Coronary artery (tissue), 2 donors: Measurements from ENCODE around the gene FANCC.

Source experiments
- DNase-seq: peaks from one replicate; pipeline ENCODE4 v3.0.0-alpha.2; 2017; ENCODE audit warnings: low spot score
- H3K27ac ChIP-seq, 2 donors: fragments of 200-600 bp; sonication (generic); one replicate each; pipeline ENCODE4 v1.5.1; 2016 to 2019
- H3K4me3 ChIP-seq: fragments of 200-600 bp; sonication (generic); 2 replicates; pipeline ENCODE4 v1.5.1; 2016; ENCODE audit warnings: mild to moderate bottlenecking, moderate library complexity
- TF ChIP-seq, protein P1 (sequence below): fragments of 200-600 bp; sonication (generic); IDR thresholded peaks from one replicate; pipeline ENCODE4 v1.5.1; 2019; ENCODE audit warnings: antibody characterized with exemption

The FANCC gene

DNA sequence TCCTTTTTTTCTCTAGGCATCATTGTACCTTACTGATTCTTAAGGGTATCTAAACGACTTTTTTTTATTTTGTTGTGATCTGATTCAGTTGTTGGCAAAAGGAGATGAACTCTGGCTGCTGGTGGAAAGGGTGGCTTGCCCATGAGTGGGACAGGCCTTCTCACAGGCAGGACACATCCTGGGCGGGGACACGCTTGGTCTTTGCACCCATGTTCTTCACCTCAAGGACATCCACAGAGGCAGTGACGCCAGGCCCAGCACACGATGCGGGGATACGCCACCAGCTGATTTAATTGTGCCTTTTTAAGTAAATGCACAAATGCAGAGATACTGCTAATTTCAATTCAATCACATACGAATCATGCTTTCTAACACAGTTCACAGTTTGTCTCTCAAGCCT is 208.1 kb downstream of the FANCC start:
- Histone ChIP-seq H3K4me3 (no peak overlapping the region), H3K27ac (peak overlapping the region in 1 of 2 donors; percentile 41)
- TF ChIP-seq, protein P1, sequence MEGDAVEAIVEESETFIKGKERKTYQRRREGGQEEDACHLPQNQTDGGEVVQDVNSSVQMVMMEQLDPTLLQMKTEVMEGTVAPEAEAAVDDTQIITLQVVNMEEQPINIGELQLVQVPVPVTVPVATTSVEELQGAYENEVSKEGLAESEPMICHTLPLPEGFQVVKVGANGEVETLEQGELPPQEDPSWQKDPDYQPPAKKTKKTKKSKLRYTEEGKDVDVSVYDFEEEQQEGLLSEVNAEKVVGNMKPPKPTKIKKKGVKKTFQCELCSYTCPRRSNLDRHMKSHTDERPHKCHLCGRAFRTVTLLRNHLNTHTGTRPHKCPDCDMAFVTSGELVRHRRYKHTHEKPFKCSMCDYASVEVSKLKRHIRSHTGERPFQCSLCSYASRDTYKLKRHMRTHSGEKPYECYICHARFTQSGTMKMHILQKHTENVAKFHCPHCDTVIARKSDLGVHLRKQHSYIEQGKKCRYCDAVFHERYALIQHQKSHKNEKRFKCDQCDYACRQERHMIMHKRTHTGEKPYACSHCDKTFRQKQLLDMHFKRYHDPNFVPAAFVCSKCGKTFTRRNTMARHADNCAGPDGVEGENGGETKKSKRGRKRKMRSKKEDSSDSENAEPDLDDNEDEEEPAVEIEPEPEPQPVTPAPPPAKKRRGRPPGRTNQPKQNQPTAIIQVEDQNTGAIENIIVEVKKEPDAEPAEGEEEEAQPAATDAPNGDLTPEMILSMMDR, result no peak
- DNase-seq, result no peak

DNA sequence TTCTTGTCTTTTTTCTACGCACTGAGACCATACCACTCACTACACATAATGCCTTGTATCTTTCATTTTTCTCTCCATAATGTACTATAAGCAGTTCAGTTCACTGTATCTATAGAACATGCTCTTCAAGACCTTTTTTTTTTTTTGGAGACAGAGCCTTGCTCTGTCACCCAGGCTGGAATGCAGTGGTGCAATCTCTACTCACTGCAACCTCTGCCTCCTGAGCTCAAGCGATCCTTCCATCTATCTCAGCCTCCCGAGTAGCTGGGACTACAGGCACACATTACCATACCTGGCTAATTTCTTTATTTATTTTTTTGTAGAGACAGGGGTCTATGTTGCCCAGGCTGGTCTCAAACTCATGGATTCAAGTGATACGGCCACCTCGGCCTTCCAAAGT is 208.7 kb downstream of the FANCC start:
- H3K4me3 ChIP-seq, result no peak overlapping the region
- no peak for DNase-seq
- H3K27ac ChIP-seq, result peak overlapping the region; percentile 41 to 46

DNA sequence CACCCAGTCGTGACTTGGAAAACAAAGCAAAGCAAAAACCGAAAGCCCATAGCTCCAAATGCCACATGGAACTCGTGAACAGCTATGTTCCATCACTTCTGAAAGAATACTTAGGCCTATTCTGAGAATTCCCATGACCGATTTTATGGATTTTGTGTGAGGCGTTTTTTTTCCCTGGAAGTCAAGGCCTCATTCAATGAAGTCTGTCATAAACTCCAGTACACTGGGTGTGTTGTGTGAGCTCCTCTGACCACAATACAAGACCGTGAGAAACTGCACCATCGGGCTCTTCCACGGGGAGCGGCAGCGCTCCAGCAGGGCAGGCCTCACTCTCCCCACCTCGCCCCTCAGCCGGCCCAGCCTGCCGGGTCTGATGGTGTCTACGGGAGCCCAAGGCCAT is 209.5 kb downstream of the FANCC start:
- no peak for DNase-seq
- peak overlapping the region; percentile 41 to 91 for H3K27ac ChIP-seq
- H3K4me3 ChIP-seq, result no peak overlapping the region
- TF ChIP-seq, protein P1, result no peak

More for the DNA sequence above, 208.7 kb downstream of the FANCC start:
- TF ChIP-seq, protein P1, result no peak

DNA sequence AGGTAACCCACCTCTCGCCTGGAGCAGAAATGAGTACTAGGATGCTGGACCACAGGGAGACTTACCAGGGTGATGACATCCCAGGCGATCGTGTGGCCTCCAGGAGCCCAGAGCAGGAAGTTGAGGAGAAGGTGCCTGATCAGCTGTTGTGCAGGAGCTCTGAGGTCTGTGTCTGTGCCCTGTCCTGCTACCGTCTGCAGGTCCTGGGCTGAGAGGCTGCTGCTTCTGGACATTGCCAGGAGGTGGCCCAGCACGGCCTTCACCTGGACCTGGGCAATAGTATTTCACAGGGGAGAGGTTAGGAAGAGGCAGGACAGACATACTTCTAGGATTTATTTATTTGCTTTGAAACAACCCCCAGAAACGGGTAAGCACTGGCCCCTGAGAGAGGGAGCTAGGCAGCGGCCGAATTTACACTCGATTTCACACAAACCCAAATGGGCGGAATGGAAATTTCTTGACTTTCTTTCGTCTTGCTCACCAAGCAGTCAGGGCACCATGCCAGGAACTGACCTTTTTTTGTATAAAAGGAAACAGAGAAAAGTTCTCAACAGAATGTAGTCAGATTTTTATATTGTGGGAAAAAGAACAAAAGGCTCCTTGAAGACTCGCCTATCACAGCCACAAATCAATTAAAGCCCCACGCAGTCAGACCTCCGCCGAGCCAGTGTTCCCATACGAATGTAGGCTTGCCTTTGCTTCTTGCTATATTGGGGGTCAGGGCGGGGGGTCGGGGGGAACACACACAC is 210.3 kb downstream of the FANCC start:
- peak overlapping the region; percentile 51 for H3K4me3 ChIP-seq
- TF ChIP-seq, protein P1, result no peak
- no peak for DNase-seq
- H3K27ac ChIP-seq, result peak overlapping the region; percentile 41 to 91

DNA sequence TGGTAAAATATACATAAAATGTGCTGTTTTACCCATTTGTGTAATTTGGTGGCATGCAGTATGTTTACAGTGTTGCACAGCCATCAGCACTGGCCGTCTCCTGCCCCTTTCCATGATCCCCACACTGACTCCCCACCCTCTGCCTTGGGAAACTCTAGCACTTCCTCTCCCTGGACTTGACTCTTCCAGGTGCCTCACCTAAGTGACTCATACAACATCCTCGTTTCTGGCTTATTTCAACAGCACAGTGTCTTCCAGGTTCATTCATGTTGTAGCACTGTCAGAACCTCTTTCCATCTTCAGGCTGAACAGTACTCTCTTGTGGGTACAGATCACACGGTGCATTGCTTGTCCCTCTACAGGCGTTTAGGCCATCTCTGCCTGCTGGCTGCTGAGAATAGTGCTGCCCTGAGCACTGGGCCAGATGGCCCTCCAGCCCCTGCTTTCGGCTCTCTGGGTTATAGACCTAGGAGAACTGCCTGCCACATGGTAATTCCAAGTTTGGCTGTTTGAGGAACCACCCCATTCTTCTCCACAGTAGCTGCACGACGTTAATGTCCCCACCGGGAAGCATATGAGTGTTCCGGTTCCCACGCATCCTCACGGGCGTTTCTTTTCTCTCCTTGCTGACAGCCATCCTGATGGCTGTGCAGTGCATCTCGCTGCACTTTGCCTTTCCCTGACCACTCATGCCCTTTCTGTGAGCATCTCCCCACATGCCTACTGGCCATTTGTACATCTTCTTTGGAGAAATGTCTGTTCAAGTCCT is 211.8 kb downstream of the FANCC start:
- peak overlapping the region; percentile 53 to 81 for H3K27ac ChIP-seq
- no peak overlapping the region for H3K4me3 ChIP-seq
- TF ChIP-seq, protein P1, result no peak
- no peak for DNase-seq

DNA sequence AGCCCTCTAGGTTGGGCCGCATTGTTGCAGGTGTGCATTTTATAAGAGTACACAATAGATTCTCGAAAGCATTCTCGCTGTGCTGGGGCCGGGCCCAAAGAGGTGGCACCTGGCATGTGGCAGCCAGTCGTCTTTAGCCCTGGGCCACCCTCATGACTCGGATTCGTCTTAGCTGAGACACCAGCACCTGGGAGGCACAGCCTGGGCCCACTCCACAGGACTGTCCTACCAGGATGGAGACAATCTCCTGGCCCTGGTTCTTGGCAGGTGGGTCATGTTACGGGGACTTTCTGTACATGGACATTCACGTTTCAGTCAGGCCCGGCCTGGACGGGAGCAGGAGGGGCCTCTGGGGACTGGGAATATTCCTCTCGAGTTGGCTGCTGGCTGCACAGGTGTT is 212.5 kb downstream of the FANCC start:
- TF ChIP-seq, protein P1, result no peak
- DNase-seq, result no peak
- H3K27ac ChIP-seq, result peak overlapping the region; percentile 51 to 81
- H3K4me3 ChIP-seq, result no peak overlapping the region
